SK-N-SH treated with all-trans-retinoic acid at 6 μM for 48 hours (cell line): ENCODE measurements around the gene TNIP1.

ENCODE experiments used
- ATAC-seq: fragments of 200-7000 bp; cut with Tn5 transposase; 3 replicates; pipeline ENCODE4 v1.9.1; 2020; ENCODE audit warnings: mild to moderate bottlenecking, moderate library complexity
- ARNTL ChIP-seq: fragments of 450-650 bp; formaldehyde crosslinking; IDR thresholded peaks from 2 replicates; pipeline ENCODE4 v1.5.0; 2020; ENCODE audit warnings: low read depth, mild to moderate bottlenecking, moderate library complexity, borderline replicate concordance
- BACH2 ChIP-seq: fragments of 250-450 bp; sonication (Bioruptor Pico); IDR thresholded peaks from 2 replicates; pipeline ENCODE4 v1.9.0; 2021; ENCODE audit warnings: mild to moderate bottlenecking, borderline replicate concordance
- CSDC2 ChIP-seq: fragments of 250-450 bp; sonication (Bioruptor Pico); IDR thresholded peaks from 2 replicates; pipeline ENCODE4 v1.5.0; 2020; ENCODE audit warnings: mild to moderate bottlenecking, moderate library complexity
- ESRRG ChIP-seq: fragments of 250-450 bp; sonication (Bioruptor Pico); IDR thresholded peaks from 2 replicates; pipeline ENCODE4 v1.6.1; 2021; ENCODE audit warnings: mild to moderate bottlenecking
- GLIS3 ChIP-seq: fragments of 250-450 bp; sonication (Bioruptor Pico); IDR thresholded peaks from 2 replicates; pipeline ENCODE4 v1.5.0; 2020; ENCODE audit warnings: mild to moderate bottlenecking, moderate library complexity
- ISL1 ChIP-seq: fragments of 250-450 bp; sonication (Bioruptor Pico); IDR thresholded peaks from 2 replicates; pipeline ENCODE4 v2.1.2; 2022; ENCODE audit warnings: mild to moderate bottlenecking, moderate library complexity
- POU6F1 ChIP-seq: fragments of 250-450 bp; sonication (Bioruptor Pico); IDR thresholded peaks from 2 replicates; pipeline ENCODE4 v1.8.0; 2021; ENCODE audit warnings: low read depth, mild to moderate bottlenecking, moderate library complexity, borderline replicate concordance
- PPARA ChIP-seq: fragments of 250-450 bp; sonication (Bioruptor Pico); IDR thresholded peaks from 2 replicates; pipeline ENCODE4 v1.5.0; 2020; ENCODE audit warnings: mild to moderate bottlenecking, borderline replicate concordance
- RARB ChIP-seq: fragments of 250-450 bp; sonication (Bioruptor Pico); IDR thresholded peaks from 2 replicates; pipeline ENCODE4 v1.8.0; 2021; ENCODE audit warnings: mild to moderate bottlenecking, moderate library complexity
- SNAI2 ChIP-seq: fragments of 250-450 bp; sonication (Bioruptor Pico); IDR thresholded peaks from 2 replicates; pipeline ENCODE4 v1.5.0; 2020; ENCODE audit warnings: mild to moderate bottlenecking, moderate library complexity
- TCF4 ChIP-seq: fragments of 250-450 bp; sonication (Bioruptor Pico); IDR thresholded peaks from 2 replicates; pipeline ENCODE4 v1.8.0; 2021; ENCODE audit warnings: mild to moderate bottlenecking, moderate library complexity, borderline replicate concordance
- TOX ChIP-seq: fragments of 250-450 bp; sonication (Bioruptor Pico); IDR thresholded peaks from 2 replicates; pipeline ENCODE4 v1.8.0; 2021; ENCODE audit warnings: mild to moderate bottlenecking, moderate library complexity, borderline replicate concordance
- ZC3H10 ChIP-seq: fragments of 250-450 bp; sonication (Bioruptor Pico); IDR thresholded peaks from 2 replicates; pipeline ENCODE4 v1.5.1; 2021; ENCODE audit warnings: mild to moderate bottlenecking, moderate library complexity
- ZFP30 ChIP-seq: fragments of 450-650 bp; formaldehyde crosslinking; IDR thresholded peaks from 2 replicates; pipeline ENCODE4 v1.5.0; 2022; ENCODE audit warnings: mild to moderate bottlenecking, moderate library complexity
- ZNF565 ChIP-seq: fragments of 450-650 bp; formaldehyde crosslinking; conservative IDR thresholded peaks from 2 replicates; pipeline ENCODE4 v1.5.0; 2020; ENCODE audit warnings: low read depth, mild to moderate bottlenecking, moderate library complexity
- ZNF70 ChIP-seq: fragments of 450-650 bp; formaldehyde crosslinking; IDR thresholded peaks from 2 replicates; pipeline ENCODE4 v1.5.0; 2020; ENCODE audit warnings: mild to moderate bottlenecking, moderate library complexity
- ZNF8 ChIP-seq: fragments of 450-650 bp; formaldehyde crosslinking; IDR thresholded peaks from 2 replicates; pipeline ENCODE4 v1.5.0; 2020; ENCODE audit warnings: mild to moderate bottlenecking, moderate library complexity
- TF ChIP-seq, protein P1 (sequence below): fragments of 250-450 bp; sonication (Bioruptor Pico); IDR thresholded peaks from 2 replicates; pipeline ENCODE4 v1.5.1; 2021; ENCODE audit warnings: mild to moderate bottlenecking, moderate library complexity
- TF ChIP-seq, protein P2 (sequence below): fragments of 250-450 bp; sonication (Bioruptor Pico); IDR thresholded peaks from 2 replicates; pipeline ENCODE4 v1.5.0; 2020; ENCODE audit warnings: mild to moderate bottlenecking, moderate library complexity
- TF ChIP-seq, protein P3 (sequence below): fragments of 250-450 bp; sonication (Bioruptor Pico); IDR thresholded peaks from 2 replicates; pipeline ENCODE4 v1.8.0; 2020; ENCODE audit warnings: mild to moderate bottlenecking, moderate library complexity, borderline replicate concordance
- TF ChIP-seq, protein P4 (sequence below): fragments of 250-450 bp; sonication (Bioruptor Pico); IDR thresholded peaks from 2 replicates; pipeline ENCODE4 v1.5.1; 2020; ENCODE audit warnings: low read depth, mild to moderate bottlenecking, moderate library complexity

Gene TNIP1

GRCh38 chr5:151037561-151038411 is 43.0 kb downstream of the TNIP1 start:
- ATAC-seq = peak; percentile 89
- TF ChIP-seq ZFP30 (CRISPR knock-in tag) = no peak
- TF ChIP-seq SNAI2 (CRISPR knock-in tag) = no peak
- TF ChIP-seq BACH2 (CRISPR knock-in tag) = no peak
- TF ChIP-seq, protein P1, sequence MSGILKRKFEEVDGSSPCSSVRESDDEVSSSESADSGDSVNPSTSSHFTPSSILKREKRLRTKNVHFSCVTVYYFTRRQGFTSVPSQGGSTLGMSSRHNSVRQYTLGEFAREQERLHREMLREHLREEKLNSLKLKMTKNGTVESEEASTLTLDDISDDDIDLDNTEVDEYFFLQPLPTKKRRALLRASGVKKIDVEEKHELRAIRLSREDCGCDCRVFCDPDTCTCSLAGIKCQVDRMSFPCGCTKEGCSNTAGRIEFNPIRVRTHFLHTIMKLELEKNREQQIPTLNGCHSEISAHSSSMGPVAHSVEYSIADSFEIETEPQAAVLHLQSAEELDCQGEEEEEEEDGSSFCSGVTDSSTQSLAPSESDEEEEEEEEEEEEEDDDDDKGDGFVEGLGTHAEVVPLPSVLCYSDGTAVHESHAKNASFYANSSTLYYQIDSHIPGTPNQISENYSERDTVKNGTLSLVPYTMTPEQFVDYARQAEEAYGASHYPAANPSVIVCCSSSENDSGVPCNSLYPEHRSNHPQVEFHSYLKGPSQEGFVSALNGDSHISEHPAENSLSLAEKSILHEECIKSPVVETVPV (CRISPR knock-in tag) = no peak
- no peak for TF ChIP-seq CSDC2 (CRISPR knock-in tag)
- TF ChIP-seq, protein P2, sequence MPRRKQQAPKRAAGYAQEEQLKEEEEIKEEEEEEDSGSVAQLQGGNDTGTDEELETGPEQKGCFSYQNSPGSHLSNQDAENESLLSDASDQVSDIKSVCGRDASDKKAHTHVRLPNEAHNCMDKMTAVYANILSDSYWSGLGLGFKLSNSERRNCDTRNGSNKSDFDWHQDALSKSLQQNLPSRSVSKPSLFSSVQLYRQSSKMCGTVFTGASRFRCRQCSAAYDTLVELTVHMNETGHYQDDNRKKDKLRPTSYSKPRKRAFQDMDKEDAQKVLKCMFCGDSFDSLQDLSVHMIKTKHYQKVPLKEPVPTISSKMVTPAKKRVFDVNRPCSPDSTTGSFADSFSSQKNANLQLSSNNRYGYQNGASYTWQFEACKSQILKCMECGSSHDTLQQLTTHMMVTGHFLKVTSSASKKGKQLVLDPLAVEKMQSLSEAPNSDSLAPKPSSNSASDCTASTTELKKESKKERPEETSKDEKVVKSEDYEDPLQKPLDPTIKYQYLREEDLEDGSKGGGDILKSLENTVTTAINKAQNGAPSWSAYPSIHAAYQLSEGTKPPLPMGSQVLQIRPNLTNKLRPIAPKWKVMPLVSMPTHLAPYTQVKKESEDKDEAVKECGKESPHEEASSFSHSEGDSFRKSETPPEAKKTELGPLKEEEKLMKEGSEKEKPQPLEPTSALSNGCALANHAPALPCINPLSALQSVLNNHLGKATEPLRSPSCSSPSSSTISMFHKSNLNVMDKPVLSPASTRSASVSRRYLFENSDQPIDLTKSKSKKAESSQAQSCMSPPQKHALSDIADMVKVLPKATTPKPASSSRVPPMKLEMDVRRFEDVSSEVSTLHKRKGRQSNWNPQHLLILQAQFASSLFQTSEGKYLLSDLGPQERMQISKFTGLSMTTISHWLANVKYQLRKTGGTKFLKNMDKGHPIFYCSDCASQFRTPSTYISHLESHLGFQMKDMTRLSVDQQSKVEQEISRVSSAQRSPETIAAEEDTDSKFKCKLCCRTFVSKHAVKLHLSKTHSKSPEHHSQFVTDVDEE (CRISPR knock-in tag) = no peak
- TF ChIP-seq ZC3H10 (CRISPR knock-in tag) = no peak
- TF ChIP-seq ZNF70 = no peak
- TF ChIP-seq ZNF8 (CRISPR knock-in tag) = no peak
- no peak for TF ChIP-seq GLIS3
- no peak for TF ChIP-seq ZNF565 (CRISPR knock-in tag)
- TF ChIP-seq TOX = no peak
- TF ChIP-seq ISL1 (CRISPR knock-in tag) = no peak
- no peak for TF ChIP-seq RARB (CRISPR knock-in tag)
- TF ChIP-seq, protein P3, sequence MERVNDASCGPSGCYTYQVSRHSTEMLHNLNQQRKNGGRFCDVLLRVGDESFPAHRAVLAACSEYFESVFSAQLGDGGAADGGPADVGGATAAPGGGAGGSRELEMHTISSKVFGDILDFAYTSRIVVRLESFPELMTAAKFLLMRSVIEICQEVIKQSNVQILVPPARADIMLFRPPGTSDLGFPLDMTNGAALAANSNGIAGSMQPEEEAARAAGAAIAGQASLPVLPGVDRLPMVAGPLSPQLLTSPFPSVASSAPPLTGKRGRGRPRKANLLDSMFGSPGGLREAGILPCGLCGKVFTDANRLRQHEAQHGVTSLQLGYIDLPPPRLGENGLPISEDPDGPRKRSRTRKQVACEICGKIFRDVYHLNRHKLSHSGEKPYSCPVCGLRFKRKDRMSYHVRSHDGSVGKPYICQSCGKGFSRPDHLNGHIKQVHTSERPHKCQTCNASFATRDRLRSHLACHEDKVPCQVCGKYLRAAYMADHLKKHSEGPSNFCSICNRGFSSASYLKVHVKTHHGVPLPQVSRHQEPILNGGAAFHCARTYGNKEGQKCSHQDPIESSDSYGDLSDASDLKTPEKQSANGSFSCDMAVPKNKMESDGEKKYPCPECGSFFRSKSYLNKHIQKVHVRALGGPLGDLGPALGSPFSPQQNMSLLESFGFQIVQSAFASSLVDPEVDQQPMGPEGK (CRISPR knock-in tag) = no peak
- TF ChIP-seq, protein P4, sequence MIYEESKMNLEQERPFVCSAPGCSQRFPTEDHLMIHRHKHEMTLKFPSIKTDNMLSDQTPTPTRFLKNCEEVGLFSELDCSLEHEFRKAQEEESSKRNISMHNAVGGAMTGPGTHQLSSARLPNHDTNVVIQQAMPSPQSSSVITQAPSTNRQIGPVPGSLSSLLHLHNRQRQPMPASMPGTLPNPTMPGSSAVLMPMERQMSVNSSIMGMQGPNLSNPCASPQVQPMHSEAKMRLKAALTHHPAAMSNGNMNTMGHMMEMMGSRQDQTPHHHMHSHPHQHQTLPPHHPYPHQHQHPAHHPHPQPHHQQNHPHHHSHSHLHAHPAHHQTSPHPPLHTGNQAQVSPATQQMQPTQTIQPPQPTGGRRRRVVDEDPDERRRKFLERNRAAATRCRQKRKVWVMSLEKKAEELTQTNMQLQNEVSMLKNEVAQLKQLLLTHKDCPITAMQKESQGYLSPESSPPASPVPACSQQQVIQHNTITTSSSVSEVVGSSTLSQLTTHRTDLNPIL (CRISPR knock-in tag) = no peak
- TF ChIP-seq TCF4 (CRISPR knock-in tag) = no peak
- no peak for TF ChIP-seq POU6F1 (CRISPR knock-in tag)
- TF ChIP-seq PPARA (CRISPR knock-in tag) = no peak

GRCh38 chr5:151036556-151036955 is 44.3 kb downstream of the TNIP1 start:
- ATAC-seq = no peak
- no peak for TF ChIP-seq ARNTL
- no peak for TF ChIP-seq POU6F1 (CRISPR knock-in tag)
- TF ChIP-seq ZNF8 (CRISPR knock-in tag) = no peak
- TF ChIP-seq ESRRG (CRISPR knock-in tag) = no peak
- no peak for TF ChIP-seq TCF4 (CRISPR knock-in tag)
- TF ChIP-seq, protein P4 (CRISPR knock-in tag) = no peak
- TF ChIP-seq ISL1 (CRISPR knock-in tag) = no peak
